NT2/D1 (cell line): ENCODE results near the gene SIL1.
"Not testable (repeated sequence)": the region's sequence is repeated elsewhere in the genome, so short reads cannot be mapped to it uniquely, and the experiment has no call there.

Experiments used
- DNase-seq: peaks from one replicate; pipeline ENCODE4 v3.0.0-alpha.2; 2011; ENCODE audit warnings: low read depth, low spot score
- H3K27me3 ChIP-seq: 2 replicates; pipeline ENCODE4 v1.6.0; 2011; ENCODE audit warnings: mild to moderate bottlenecking; ENCODE audit not compliant: insufficient read length, insufficient read depth
- H3K36me3 ChIP-seq: 2 replicates; pipeline ENCODE4 v1.6.1; 2011; ENCODE audit warnings: mild to moderate bottlenecking, low read length, mixed read lengths; ENCODE audit not compliant: insufficient read depth, insufficient read length
- H3K4me1 ChIP-seq: 2 replicates; pipeline ENCODE4 v1.5.1; 2011; ENCODE audit not compliant: insufficient read depth, insufficient read length
- H3K4me3 ChIP-seq: 2 replicates; pipeline ENCODE4 v1.5.1; 2011; ENCODE audit warnings: low read depth; ENCODE audit not compliant: insufficient read length
- H3K9ac ChIP-seq: 2 replicates; pipeline ENCODE4 v1.6.0; 2011; ENCODE audit warnings: low read depth; ENCODE audit not compliant: insufficient read length
- H3K9me3 ChIP-seq: 2 replicates; pipeline ENCODE4 v1.5.1; 2011; ENCODE audit warnings: mild to moderate bottlenecking, low read length; ENCODE audit not compliant: insufficient read depth
- SUZ12 ChIP-seq: IDR thresholded peaks from 2 replicates; pipeline ENCODE4 v1.6.1; 2011; ENCODE audit not compliant: insufficient read length, insufficient read depth; ENCODE audit errors: extremely low read depth
- YY1 ChIP-seq: IDR thresholded peaks from 2 replicates; pipeline ENCODE4 v1.6.1; 2011; ENCODE audit not compliant: insufficient read length, insufficient read depth
- ZNF274 ChIP-seq: IDR thresholded peaks from 2 replicates; pipeline ENCODE4 v1.6.1; 2011; ENCODE audit warnings: mild to moderate bottlenecking, low read depth, low read length

The SIL1 gene

DNA sequence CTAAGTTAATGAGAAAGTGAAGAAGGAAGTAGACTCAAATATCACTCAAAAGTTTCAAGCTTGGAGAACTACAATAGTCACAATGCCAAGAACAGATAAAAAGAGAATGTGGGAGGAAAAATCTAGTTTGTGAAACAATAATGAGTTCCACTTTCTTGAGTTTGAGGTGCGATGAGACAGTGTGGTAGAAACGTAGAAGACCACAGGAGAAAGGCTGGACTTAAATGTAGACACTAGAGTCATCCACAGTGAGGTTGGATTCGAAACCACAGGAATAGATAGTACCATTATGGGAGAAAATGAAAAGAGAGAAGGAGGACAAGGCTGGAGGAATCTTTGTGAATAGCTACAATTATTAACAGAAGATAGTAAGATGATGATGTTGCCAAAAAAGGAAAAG is 182.0 kb downstream of the SIL1 start:
- Histone ChIP-seq H3K4me1 (no peaks in the 10 kb centered on the region), H3K27me3 (no peaks in the 10 kb centered on the region), H3K4me3 (no peak overlapping the region), H3K9me3 (no peaks in the 10 kb centered on the region), H3K9ac (no peak overlapping the region), H3K36me3 (no peaks in the 10 kb centered on the region)
- TF ChIP-seq YY1 = no peak
- TF ChIP-seq ZNF274 = no peak
- no peak for TF ChIP-seq SUZ12
- no peak for DNase-seq

GRCh38 chr5:139014726-139015125 is 183.4 kb downstream of the SIL1 start:
- no peaks in the 10 kb centered on the region for H3K27me3 ChIP-seq
- no peak for DNase-seq
- TF ChIP-seq ZNF274 (no peak), YY1 (no peak), SUZ12 (no peak)
- no peaks in the 10 kb centered on the region for H3K36me3 ChIP-seq
- no peak overlapping the region for H3K4me3 ChIP-seq
- H3K4me1 ChIP-seq = no peaks in the 10 kb centered on the region
- H3K9ac ChIP-seq = no peak overlapping the region
- H3K9me3 ChIP-seq = no peaks in the 10 kb centered on the region

- no peak overlapping the region for H3K4me3 ChIP-seq
- H3K4me1 ChIP-seq = no peaks in the 10 kb centered on the region
- no peaks in the 10 kb centered on the region for H3K27me3 ChIP-seq
- no peaks in the 10 kb centered on the region for H3K36me3 ChIP-seq
- DNase-seq = no peak
- TF ChIP-seq YY1 = no peak
- no peak for TF ChIP-seq SUZ12
- no peak for TF ChIP-seq ZNF274
- no peak overlapping the region for H3K9ac ChIP-seq
- H3K9me3 ChIP-seq = no peaks in the 10 kb centered on the region
Observed at GRCh38 chr5:139012176-139012575, 186.0 kb downstream of the SIL1 start.

- peak overlapping the region; percentile 17 for H3K9ac ChIP-seq
- H3K4me3 ChIP-seq = peak overlapping the region; percentile 30
- not testable (repeated sequence) for H3K4me1 ChIP-seq, DNase-seq, H3K27me3 ChIP-seq, H3K36me3 ChIP-seq, H3K9me3 ChIP-seq
Observed at GRCh38 chr5:139011156-139011555, 187.0 kb downstream of the SIL1 start.

GRCh38 chr5:139004374-139005307 is 193.5 kb downstream of the SIL1 start:
- H3K9ac ChIP-seq = no peak overlapping the region
- no peaks in the 10 kb centered on the region for H3K9me3 ChIP-seq
- no peak for TF ChIP-seq YY1
- H3K4me3 ChIP-seq = no peak overlapping the region
- DNase-seq = no peak
- H3K27me3 ChIP-seq = no peaks in the 10 kb centered on the region
- no peaks in the 10 kb centered on the region for H3K4me1 ChIP-seq
- H3K36me3 ChIP-seq = no peaks in the 10 kb centered on the region

- H3K36me3 ChIP-seq = no peaks in the 10 kb centered on the region
Observed at GRCh38 chr5:138999674-139000073, 198.5 kb downstream of the SIL1 start.

GRCh38 chr5:138998521-138998920 is 199.6 kb downstream of the SIL1 start:
- Histone ChIP-seq H3K9me3 (peaks cover 5% of the 10 kb centered on the region; the same call in 1 of the 2 replicates), H3K27me3 (no peaks in the 10 kb centered on the region), H3K36me3 (no peaks in the 10 kb centered on the region), H3K4me1 (no peaks in the 10 kb centered on the region), H3K9ac (no peak overlapping the region), H3K4me3 (no peak overlapping the region)
- DNase-seq = no peak
- TF ChIP-seq ZNF274 (no peak), SUZ12 (no peak), YY1 (no peak)

More at GRCh38 chr5:138999674-139000073, 198.5 kb downstream of the SIL1 start:
- no peaks in the 10 kb centered on the region for H3K27me3 ChIP-seq
- no peak overlapping the region for H3K4me3 ChIP-seq
- H3K9ac ChIP-seq = no peak overlapping the region
- DNase-seq = no peak
- peaks cover 5% of the 10 kb centered on the region; the same call in 1 of the 2 replicates for H3K9me3 ChIP-seq
- TF ChIP-seq SUZ12 (no peak), YY1 (no peak), ZNF274 (no peak)
- no peaks in the 10 kb centered on the region for H3K4me1 ChIP-seq
